Heart left ventricle (tissue), 16 donors: ENCODE results near the gene EML1. TPM values are rescaled to one million over a fixed set of nuclear protein-coding genes. Genes with fewer than 3 reads are reported as not detected.

ENCODE experiments used
- ATAC-seq, 4 donors: fragments of 200-7000 bp; cut with Tn5 transposase; one replicate each; pipeline ENCODE4 v1.9.1; 2020 to 2022; ENCODE audit warnings: moderate library complexity in 4 of 4, mild to moderate bottlenecking in 3 of 4, moderate number of reproducible peaks in 1 of 4
- DNase-seq, 5 donors: peaks; one replicate each; pipeline ENCODE4 v3.0.0-alpha.2; 2020
- H3K27ac ChIP-seq, 12 donors: fragments of 200-600 bp; sonication (generic) in 4 of 12; one replicate each; pipeline versions ENCODE4 v1.5.0 to v1.8.0; 2016 to 2022; ENCODE audit warnings: mild to moderate bottlenecking in 2 of 12
- H3K27me3 ChIP-seq, 9 donors: fragments of 200-600 bp; sonication (generic) in 2 of 9; one replicate each; pipeline versions ENCODE4 v1.5.1 to v1.8.0; 2016 to 2022; ENCODE audit warnings: mild to moderate bottlenecking in 3 of 9
- H3K36me3 ChIP-seq, 9 donors: fragments of 200-600 bp; sonication (generic) in 2 of 9; one replicate each; pipeline versions ENCODE4 v1.5.0 to v1.8.0; 2018 to 2022; ENCODE audit warnings: mild to moderate bottlenecking in 2 of 9
- H3K4me1 ChIP-seq, 12 donors: fragments of 200-600 bp; sonication (generic) in 4 of 12; one replicate each; pipeline versions ENCODE4 v1.5.0 to v1.8.0; 2016 to 2022; ENCODE audit warnings: mild to moderate bottlenecking in 3 of 12
- H3K4me3 ChIP-seq, 12 donors: fragments of 200-600 bp; sonication (generic) in 4 of 12; one replicate each; pipeline versions ENCODE4 v1.5.0 to v1.8.0; 2017 to 2022; ENCODE audit warnings: mild to moderate bottlenecking in 9 of 12, moderate library complexity in 4 of 12
- H3K9me3 ChIP-seq, 12 donors: fragments of 200-600 bp; sonication (generic) in 4 of 12; one replicate each; pipeline versions ENCODE4 v1.5.0 to v1.8.0; 2016 to 2022; ENCODE audit warnings: mild to moderate bottlenecking in 1 of 12
- CTCF ChIP-seq, 12 donors: fragments of 200-600 bp; sonication (generic) in 4 of 12; IDR thresholded peaks; one replicate each; pipeline versions ENCODE4 v1.5.0 to v1.8.0; 2018 to 2022; ENCODE audit warnings: antibody characterized with exemption in 12 of 12, mild to moderate bottlenecking in 5 of 12
- POLR2A ChIP-seq, 2 donors: fragments of 450-650 bp; IDR thresholded peaks; one replicate each; pipeline ENCODE4 v1.6.1; 2017; ENCODE audit warnings: antibody characterized with exemption in 2 of 2, mild to moderate bottlenecking in 2 of 2, moderate library complexity in 2 of 2
- WGBS, 4 donors: extraction: QIAGEN DNeasy Blood & Tissue Kit in 2 of 4; methylation state at CpG; one replicate each; pipeline versions ENCODE4 v1.1.5 to v1.1.7; 2013 to 2018; 5-methylcytosine and 5-hydroxymethylcytosine counted together
- intact Hi-C, 10 donors: fragments of 100-400 bp; cut with DNase I; formaldehyde crosslinking; loops; one replicate each; pipeline versions ENCODE4 v1.11.1 to v1.14.2; 2022
- polyA plus RNA-seq, 2 donors: library from polyadenylated mRNA; stranded (reverse); fragments of 200-250 nt; gene quantifications; one replicate each; pipeline ENCODE4 v1.2.3, GENCODE V29; 2013
- total RNA-seq, 9 donors: library from RNA; depleted of rRNA in 2 of 9; stranded (reverse); fragments of >200 nt in 2 of 9; fragmentation: NEBNext Ultra II Directional in 3 of 9; extraction: Animal tissue kit (Norgen Biotek cat#: 25700) in 3 of 9; gene quantifications; one replicate each; pipeline versions ENCODE4 v1.1.0 to v1.2.4, GENCODE V29; 2016 to 2023
- donor health status: ischemic (EF 13 %, LVEDD 7.1; RV severe dilation, severe dysfunction).
- donor health status: healthy with polysubstance abuse.
- donor health status: DM: no; HTN: yes; CAD: no.
- donor health status: DM: no; HTN: no; CAD: no.
- donor health status: ischemic (EF 25% LVEDD 6.9; RV normal size, moderate dysfunction).
- donor health status: ischemic (EF 25% LVEDD 5.7; RV mildly dilated, moderate dysfunction).
- donor health status: healthy.
- donor health status: DM: yes; HTN: yes; CAD: no.
- donor health status: ischemic (EF 35%, LVEDD 5.7; RV mildly dilated, moderate dysfunction).
- donor health status: nonischemic (EF 11% LVEDD 7.7; RV severe dilation, severe dysfunction).
- donor health status: DM: yes; HTN: yes; CAD: no.
- donor health status: PGD.
- donor health status: ischemic (EF 29% LVEDD 5.4; RV normal size, mild dysfunction).
- donor health status: nonischemic (EF 23%, LVEDD 6.1; RV moderate dilation, normal function).

EML1 gene
- total and polyA plus RNA-seq, 11 donors, result 7.4 to 49.7 (median 39.3) TPM

DNA sequence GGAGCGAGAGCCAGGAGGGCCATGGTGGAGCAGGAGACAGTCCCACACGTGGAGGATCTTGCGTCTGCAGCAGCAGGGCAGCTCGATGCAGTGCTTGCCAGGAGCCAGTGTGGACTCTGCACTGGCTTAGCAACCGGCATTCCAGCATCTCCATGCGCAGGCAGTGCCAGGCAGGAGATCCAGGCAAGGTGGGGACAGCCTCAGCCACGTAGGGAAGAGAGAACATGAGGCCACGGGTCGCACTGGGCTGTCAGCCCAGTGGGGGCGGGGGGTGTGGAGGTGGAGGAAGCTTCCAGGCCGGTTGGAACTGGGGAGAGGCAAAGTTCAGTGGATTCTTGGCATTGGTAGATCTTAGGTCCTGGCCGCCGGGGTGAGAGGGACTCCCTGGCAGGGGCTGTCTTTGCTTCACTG, 151.0 kb downstream of the EML1 start:
- H3K36me3 ChIP-seq, result peaks cover 0 to 39% (median 26%) of the 10 kb centered on the region in 9 donors
- 56 to 67% (median 60%) methylated on average over 7 to 13 of the region's 13 CpGs for WGBS, 4 donors
- ATAC-seq, result peak in 2 of 4 donors; percentile 10 to 29
- TF ChIP-seq CTCF (IDR thresholded peaks at IDR 0.05) (no peak), POLR2A (IDR thresholded peaks at IDR 0.05) (no peak)
- intact Hi-C loops, result no loop called here
- peaks cover 0 to 5% (median 0%) of the 10 kb centered on the region in 9 donors for H3K27me3 ChIP-seq
- no peak overlapping the region for H3K4me3 ChIP-seq
- no peak for DNase-seq
- no peak overlapping the region for H3K27ac ChIP-seq
- peaks cover 0 to 15% (median 9%) of the 10 kb centered on the region in 12 donors for H3K4me1 ChIP-seq
- H3K9me3 ChIP-seq, result no peaks in the 10 kb centered on the region

- DNase-seq, result no peak
- H3K9me3 ChIP-seq, result no peaks in the 10 kb centered on the region
- ATAC-seq, result peak in 3 of 4 donors; percentile 11 to 16 (median 12)
- intact Hi-C loops, result no loop called here
- H3K4me1 ChIP-seq, result peaks cover 0 to 15% (median 9%) of the 10 kb centered on the region in 12 donors
- H3K27me3 ChIP-seq, result peaks cover 0 to 7% (median 0%) of the 10 kb centered on the region in 9 donors
- TF ChIP-seq CTCF (IDR thresholded peaks at IDR 0.05) (no peak), POLR2A (IDR thresholded peaks at IDR 0.05) (no peak)
- H3K27ac ChIP-seq, result no peak overlapping the region
- WGBS, 4 donors, result 59 to 61% (median 60%) methylated on average over 14 to 17 of the region's 17 CpGs
- H3K4me3 ChIP-seq, result no peak overlapping the region
- H3K36me3 ChIP-seq, result peaks cover 0 to 22% (median 10%) of the 10 kb centered on the region in 9 donors
These were observed 152.8 kb downstream of the EML1 start for GRCh38 chr14:99945732-99946651.

GRCh38 chr14:99946652-99947489, 153.7 kb downstream of the EML1 start:
- intact Hi-C loops, result no loop called here
- ATAC-seq (peak in 3 of 4 donors; percentile 58 to 78 (median 68)), DNase-seq (no peak)
- Histone ChIP-seq H3K4me1 (peaks cover 0 to 15% (median 9%) of the 10 kb centered on the region in 12 donors), H3K27me3 (peaks cover 0 to 16% (median 0%) of the 10 kb centered on the region in 9 donors), H3K27ac (no peak overlapping the region), H3K4me3 (peak overlapping the region in 2 of 12 donors; percentile 7 to 17), H3K9me3 (no peaks in the 10 kb centered on the region), H3K36me3 (peaks cover 0 to 13% (median 8%) of the 10 kb centered on the region in 9 donors)
- TF ChIP-seq CTCF (IDR thresholded peaks at IDR 0.05) (peak; percentile 77 to 92 (median 88)), POLR2A (IDR thresholded peaks at IDR 0.05) (no peak)
- 22 to 29% (median 24%) methylated on average over 23 to 33 of the region's 33 CpGs for WGBS, 4 donors
